ENCODE results near the gene CEMIP.
"Not testable (repeated sequence)": the region's sequence is repeated elsewhere in the genome, so short reads cannot be mapped to it uniquely, and the experiment has no call there.

DNA sequence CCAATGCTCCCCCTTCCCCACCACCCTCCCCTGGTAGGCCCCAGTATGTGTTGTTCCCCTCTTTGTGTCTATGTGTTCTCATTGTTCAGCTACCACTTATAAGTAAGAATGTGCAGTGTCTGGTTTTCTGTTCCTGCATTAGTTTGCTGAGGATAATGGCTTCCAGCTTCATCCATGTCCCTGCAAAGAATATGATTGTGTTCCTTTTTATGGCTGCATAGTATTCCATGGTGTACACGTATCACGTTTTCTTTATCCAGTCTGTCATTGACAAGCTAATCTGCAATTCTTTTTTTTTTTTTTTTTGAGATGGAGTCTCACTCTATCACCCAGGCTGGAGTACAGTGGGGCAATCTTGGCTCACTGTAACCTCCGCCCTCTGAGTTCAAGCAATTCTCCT lies 15.9 kb upstream of the CEMIP start:
- TF ChIP-seq, protein P1, sequence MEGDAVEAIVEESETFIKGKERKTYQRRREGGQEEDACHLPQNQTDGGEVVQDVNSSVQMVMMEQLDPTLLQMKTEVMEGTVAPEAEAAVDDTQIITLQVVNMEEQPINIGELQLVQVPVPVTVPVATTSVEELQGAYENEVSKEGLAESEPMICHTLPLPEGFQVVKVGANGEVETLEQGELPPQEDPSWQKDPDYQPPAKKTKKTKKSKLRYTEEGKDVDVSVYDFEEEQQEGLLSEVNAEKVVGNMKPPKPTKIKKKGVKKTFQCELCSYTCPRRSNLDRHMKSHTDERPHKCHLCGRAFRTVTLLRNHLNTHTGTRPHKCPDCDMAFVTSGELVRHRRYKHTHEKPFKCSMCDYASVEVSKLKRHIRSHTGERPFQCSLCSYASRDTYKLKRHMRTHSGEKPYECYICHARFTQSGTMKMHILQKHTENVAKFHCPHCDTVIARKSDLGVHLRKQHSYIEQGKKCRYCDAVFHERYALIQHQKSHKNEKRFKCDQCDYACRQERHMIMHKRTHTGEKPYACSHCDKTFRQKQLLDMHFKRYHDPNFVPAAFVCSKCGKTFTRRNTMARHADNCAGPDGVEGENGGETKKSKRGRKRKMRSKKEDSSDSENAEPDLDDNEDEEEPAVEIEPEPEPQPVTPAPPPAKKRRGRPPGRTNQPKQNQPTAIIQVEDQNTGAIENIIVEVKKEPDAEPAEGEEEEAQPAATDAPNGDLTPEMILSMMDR (IDR thresholded peaks at IDR 0.05) = not testable (repeated sequence)
- TF ChIP-seq POLR2A (IDR thresholded peaks at IDR 0.05) = not testable (repeated sequence)
